DOHH2 (cell line): ENCODE results near the gene KCNAB1.

Experiments
- H3F3A ChIP-seq: fragments of 200-600 bp; sonication (generic), shearing (Covaris generic); 2 replicates; pipeline ENCODE4 v1.6.0; 2016; ENCODE audit warnings: antibody characterized with exemption, mild to moderate bottlenecking; ENCODE audit not compliant: control insufficient read depth, insufficient read depth
- H3K27ac ChIP-seq: fragments of 200-600 bp; sonication (generic); 2 replicates; pipeline ENCODE4 v1.5.1; 2014; ENCODE audit warnings: low read depth, mild to moderate bottlenecking, low read length, moderate library complexity
- H3K27me3 ChIP-seq: fragments of 200-600 bp; sonication (generic); 2 replicates; pipeline ENCODE4 v1.6.1; 2014; ENCODE audit warnings: mild to moderate bottlenecking, low read length, mixed read lengths; ENCODE audit not compliant: control insufficient read depth
- H3K36me3 ChIP-seq: fragments of 200-600 bp; sonication (generic); 2 replicates; pipeline ENCODE4 v1.6.1; 2014; ENCODE audit warnings: mild to moderate bottlenecking, low read length, moderate library complexity, mixed read lengths; ENCODE audit not compliant: control insufficient read depth
- H3K4me1 ChIP-seq: fragments of 200-600 bp; sonication (generic); 2 replicates; pipeline ENCODE4 v1.6.1; 2014; ENCODE audit warnings: mild to moderate bottlenecking, low read length, mixed read lengths; ENCODE audit not compliant: control insufficient read depth
- H3K4me2 ChIP-seq: fragments of 200-600 bp; sonication (generic); 2 replicates; pipeline ENCODE4 v1.6.0; 2014; ENCODE audit warnings: mild to moderate bottlenecking, low read length, moderate library complexity
- H3K4me3 ChIP-seq: fragments of 200-600 bp; sonication (generic); 2 replicates; pipeline ENCODE4 v1.5.1; 2014; ENCODE audit warnings: mild to moderate bottlenecking, low read length, mixed read lengths
- H3K79me2 ChIP-seq: fragments of 200-600 bp; sonication (generic); 2 replicates; pipeline ENCODE4 v1.6.1; 2014; ENCODE audit warnings: mild to moderate bottlenecking, low read length, mixed read lengths; ENCODE audit not compliant: control insufficient read depth
- H3K9me2 ChIP-seq: fragments of 200-600 bp; sonication (generic); replicated peaks from 2 replicates; pipeline ENCODE4 v1.6.1; 2014; ENCODE audit warnings: mild to moderate bottlenecking, low read length, mixed read lengths; ENCODE audit not compliant: control insufficient read depth
- H3K9me3 ChIP-seq: fragments of 200-600 bp; sonication (generic); 2 replicates; pipeline ENCODE4 v1.6.1; 2014; ENCODE audit warnings: antibody characterized with exemption, low read length, mixed read lengths; ENCODE audit not compliant: control insufficient read depth, insufficient read depth
- H4K20me1 ChIP-seq: fragments of 200-600 bp; sonication (generic); 2 replicates; pipeline ENCODE4 v1.6.0; 2014; ENCODE audit warnings: low read depth, mild to moderate bottlenecking, antibody characterized with exemption, low read length, moderate library complexity; ENCODE audit not compliant: control insufficient read depth, insufficient read depth
- CTCF ChIP-seq: fragments of 200-600 bp; sonication (generic); IDR thresholded peaks from one replicate; pipeline ENCODE4 v1.5.1; 2014; ENCODE audit warnings: antibody characterized with exemption, mild to moderate bottlenecking, low read depth, low read length; ENCODE audit not compliant: poor library complexity, severe bottlenecking
- EZH2phosphoT487 ChIP-seq: fragments of 200-600 bp; sonication (generic); IDR thresholded peaks from 2 replicates; pipeline ENCODE4 v1.6.1; 2017; ENCODE audit warnings: borderline replicate concordance, mild to moderate bottlenecking, antibody characterized with exemption, low read length, moderate library complexity, mixed read lengths

KCNAB1 gene

GRCh38 chr3:156368189-156368588 lies 247.8 kb downstream of the KCNAB1 start:
- no peaks in the 10 kb centered on the region for H3K9me3 ChIP-seq
- H4K20me1 ChIP-seq, result no peaks in the 10 kb centered on the region
- H3K4me1 ChIP-seq, result no peaks in the 10 kb centered on the region
- H3K4me3 ChIP-seq, result no peak overlapping the region
- no peaks in the 10 kb centered on the region for H3K79me2 ChIP-seq
- no peak overlapping the region for H3K4me2 ChIP-seq
- H3K9me2 ChIP-seq, result no peaks in the 10 kb centered on the region
- no peaks in the 10 kb centered on the region for H3F3A ChIP-seq
- H3K27ac ChIP-seq, result no peak overlapping the region
- peaks cover 7% of the 10 kb centered on the region; the same call in 1 of the 2 replicates for H3K27me3 ChIP-seq
- H3K36me3 ChIP-seq, result no peaks in the 10 kb centered on the region
- TF ChIP-seq EZH2phosphoT487, result no peak
- no peak for TF ChIP-seq CTCF

- no peaks in the 10 kb centered on the region for H3K9me2 ChIP-seq
- no peaks in the 10 kb centered on the region for H3K4me1 ChIP-seq
- TF ChIP-seq EZH2phosphoT487 (no peak), CTCF (no peak)
- H3K27ac ChIP-seq, result no peak overlapping the region
- no peak overlapping the region for H3K4me2 ChIP-seq
- no peak overlapping the region for H3K4me3 ChIP-seq
- H3K79me2 ChIP-seq, result no peaks in the 10 kb centered on the region
- no peaks in the 10 kb centered on the region for H3K36me3 ChIP-seq
- H4K20me1 ChIP-seq, result no peaks in the 10 kb centered on the region
- H3K9me3 ChIP-seq, result no peaks in the 10 kb centered on the region
- H3K27me3 ChIP-seq, result 0 out of 2 replicates have a peak, but pooled peaks cover 3% of the 10 kb centered on the region
- H3F3A ChIP-seq, result no peaks in the 10 kb centered on the region
Observed at GRCh38 chr3:156371701-156372100, 251.3 kb downstream of the KCNAB1 start.

GRCh38 chr3:156373095-156373494 lies 252.7 kb downstream of the KCNAB1 start:
- Histone ChIP-seq H3K79me2 (no peaks in the 10 kb centered on the region), H3K4me1 (no peaks in the 10 kb centered on the region), H3K4me2 (no peak overlapping the region), H3K9me2 (no peaks in the 10 kb centered on the region), H3K4me3 (no peak overlapping the region), H3K9me3 (no peaks in the 10 kb centered on the region), H3F3A (no peaks in the 10 kb centered on the region), H4K20me1 (no peaks in the 10 kb centered on the region), H3K27ac (no peak overlapping the region), H3K36me3 (no peaks in the 10 kb centered on the region), H3K27me3 (0 out of 2 replicates have a peak, but pooled peaks cover 3% of the 10 kb centered on the region)
- TF ChIP-seq CTCF (no peak), EZH2phosphoT487 (no peak)

DNA sequence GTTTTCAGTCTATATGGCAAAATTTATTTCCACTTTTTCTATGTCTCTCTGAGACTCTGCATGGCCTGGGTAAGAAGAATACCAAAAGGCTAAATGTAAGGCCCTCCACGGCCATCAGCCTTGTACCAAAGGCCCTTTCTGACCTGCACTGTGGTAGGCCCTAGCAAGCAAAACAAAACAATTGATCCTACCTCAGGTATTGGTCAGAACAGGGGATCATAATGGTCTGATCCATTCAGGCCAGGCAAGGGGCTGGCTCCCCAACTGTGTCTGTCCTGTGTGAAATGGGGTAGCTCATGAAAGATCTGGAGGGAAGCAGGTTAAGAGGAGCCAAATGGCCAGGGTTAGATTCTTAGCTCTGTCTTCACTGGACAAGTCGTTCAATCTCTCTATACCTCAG lies 253.3 kb downstream of the KCNAB1 start:
- no peak overlapping the region for H3K27ac ChIP-seq
- H3K4me1 ChIP-seq, result no peaks in the 10 kb centered on the region
- no peak for TF ChIP-seq CTCF
- TF ChIP-seq EZH2phosphoT487, result no peak
- no peaks in the 10 kb centered on the region for H4K20me1 ChIP-seq
- no peaks in the 10 kb centered on the region for H3F3A ChIP-seq
- H3K4me2 ChIP-seq, result no peak overlapping the region
- no peaks in the 10 kb centered on the region for H3K9me3 ChIP-seq
- no peaks in the 10 kb centered on the region for H3K36me3 ChIP-seq
- no peaks in the 10 kb centered on the region for H3K9me2 ChIP-seq
- no peaks in the 10 kb centered on the region for H3K79me2 ChIP-seq
- no peak overlapping the region for H3K4me3 ChIP-seq
- 0 out of 2 replicates have a peak, but pooled peaks cover 1% of the 10 kb centered on the region for H3K27me3 ChIP-seq
